HFF-Myc (cell line): ENCODE data around the gene OTX1.
A peak's percentile ranks its signal among the peaks of the same experiment; 100 is the strongest.

ENCODE experiments used
- DNase-seq: peaks from one replicate; pipeline ENCODE4 v3.0.0-alpha.2; 2011; ENCODE audit warnings: low read depth; ENCODE audit errors: extremely low read depth
- H3K4me3 ChIP-seq: replicated peaks from 2 replicates; pipeline ENCODE4 v1.5.1; 2011; ENCODE audit warnings: low read depth, mild to moderate bottlenecking, control low read depth, low read length
- TF ChIP-seq, protein P1 (sequence below): IDR thresholded peaks from 2 replicates; pipeline ENCODE4 v1.5.1; 2012; ENCODE audit warnings: mild to moderate bottlenecking, low read depth, low read length, control low read depth; ENCODE audit errors: missing control alignments

OTX1 gene

DNA sequence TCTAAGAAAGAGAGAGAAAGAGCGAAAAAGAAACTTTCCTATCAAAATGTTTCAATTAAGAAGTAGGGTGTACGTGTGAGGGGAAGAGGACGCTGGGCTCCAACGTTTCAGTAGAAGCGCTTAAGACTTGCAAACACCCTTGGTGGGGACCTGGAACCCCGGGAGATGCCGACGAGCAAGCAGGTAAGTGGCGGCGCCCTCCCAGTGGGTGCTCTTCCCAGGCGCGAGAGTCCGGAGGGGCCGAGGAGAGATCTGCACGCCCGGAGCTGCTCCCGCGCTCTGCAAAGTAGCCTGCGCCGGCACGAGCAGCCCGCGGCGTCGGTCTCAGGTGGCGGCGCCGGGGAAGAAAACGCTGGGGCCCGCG, 678 bp upstream of the OTX1 start:
- TF ChIP-seq, protein P1, sequence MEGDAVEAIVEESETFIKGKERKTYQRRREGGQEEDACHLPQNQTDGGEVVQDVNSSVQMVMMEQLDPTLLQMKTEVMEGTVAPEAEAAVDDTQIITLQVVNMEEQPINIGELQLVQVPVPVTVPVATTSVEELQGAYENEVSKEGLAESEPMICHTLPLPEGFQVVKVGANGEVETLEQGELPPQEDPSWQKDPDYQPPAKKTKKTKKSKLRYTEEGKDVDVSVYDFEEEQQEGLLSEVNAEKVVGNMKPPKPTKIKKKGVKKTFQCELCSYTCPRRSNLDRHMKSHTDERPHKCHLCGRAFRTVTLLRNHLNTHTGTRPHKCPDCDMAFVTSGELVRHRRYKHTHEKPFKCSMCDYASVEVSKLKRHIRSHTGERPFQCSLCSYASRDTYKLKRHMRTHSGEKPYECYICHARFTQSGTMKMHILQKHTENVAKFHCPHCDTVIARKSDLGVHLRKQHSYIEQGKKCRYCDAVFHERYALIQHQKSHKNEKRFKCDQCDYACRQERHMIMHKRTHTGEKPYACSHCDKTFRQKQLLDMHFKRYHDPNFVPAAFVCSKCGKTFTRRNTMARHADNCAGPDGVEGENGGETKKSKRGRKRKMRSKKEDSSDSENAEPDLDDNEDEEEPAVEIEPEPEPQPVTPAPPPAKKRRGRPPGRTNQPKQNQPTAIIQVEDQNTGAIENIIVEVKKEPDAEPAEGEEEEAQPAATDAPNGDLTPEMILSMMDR: no peak
- peak overlapping the region; percentile 48 for H3K4me3 ChIP-seq
- no peak for DNase-seq

DNA sequence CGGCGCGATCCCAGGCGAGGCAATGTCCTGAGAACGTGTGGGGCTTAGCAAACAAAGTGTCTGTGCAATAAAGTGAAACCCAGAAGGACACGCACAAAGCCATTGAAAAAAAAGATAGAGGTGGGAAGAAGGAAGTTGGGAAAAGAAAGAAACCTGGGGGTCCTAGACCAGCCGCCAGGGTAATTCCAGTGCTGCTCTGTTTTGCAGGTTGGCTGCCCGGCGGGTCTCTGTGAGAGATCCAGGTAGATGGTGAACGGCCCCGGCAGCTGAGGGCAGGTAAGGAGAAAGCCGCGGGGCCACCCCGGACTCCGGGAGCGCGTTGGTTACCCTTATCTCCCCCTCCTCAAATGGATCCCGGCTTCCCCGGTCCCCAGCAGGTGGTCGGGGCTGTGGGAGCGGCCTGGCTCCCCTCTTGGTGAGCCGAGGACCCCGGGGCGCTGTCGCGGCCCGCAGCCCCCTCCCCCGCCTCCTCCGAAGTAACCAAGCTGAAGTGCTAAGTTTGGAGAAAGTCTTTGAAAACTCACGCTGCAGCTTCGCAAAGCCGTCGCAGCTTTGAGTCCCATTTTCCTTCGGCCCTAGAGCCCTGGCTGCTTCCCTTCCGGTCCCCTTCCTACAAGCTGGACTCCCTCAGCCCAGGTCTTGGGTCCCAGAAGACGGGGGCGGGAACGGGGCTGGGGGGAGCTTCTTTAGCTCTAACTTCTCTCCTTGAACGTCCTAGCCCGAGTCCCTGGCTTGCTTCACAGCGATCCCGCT, 588 bp downstream of the OTX1 start:
- DNase-seq: no peak
- peak overlapping the region; percentile 48 for H3K4me3 ChIP-seq
- TF ChIP-seq, protein P1: no peak

DNA sequence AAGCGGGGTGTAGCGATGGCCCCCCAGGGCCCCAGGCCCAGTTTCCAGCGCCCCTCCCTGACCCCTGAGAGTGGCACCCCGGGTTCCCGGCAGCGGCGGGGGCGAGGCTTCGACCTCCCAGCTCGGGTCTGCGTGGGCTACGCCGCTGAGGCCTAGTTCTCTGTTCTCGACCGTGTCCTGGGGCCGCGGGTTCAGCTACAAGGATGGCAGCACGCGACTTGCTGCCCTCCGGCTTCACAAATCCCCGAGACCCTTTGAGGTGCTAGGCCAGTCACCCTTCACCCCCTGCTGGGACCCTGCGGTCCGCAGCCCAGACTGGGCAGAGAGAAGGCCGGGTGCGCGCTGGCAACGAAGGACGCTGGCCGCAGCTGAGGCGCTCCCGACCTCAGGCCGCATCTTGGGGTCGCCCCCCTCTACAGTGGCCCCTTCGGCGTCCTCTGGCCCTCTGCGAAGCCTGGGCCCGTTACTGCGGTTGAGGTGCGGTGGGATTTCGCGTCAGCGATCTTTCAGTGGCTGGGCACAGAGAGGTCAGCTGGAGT, 1.2 kb downstream of the OTX1 start:
- TF ChIP-seq, protein P1: no peak
- no peak overlapping the region for H3K4me3 ChIP-seq
- no peak for DNase-seq

DNA sequence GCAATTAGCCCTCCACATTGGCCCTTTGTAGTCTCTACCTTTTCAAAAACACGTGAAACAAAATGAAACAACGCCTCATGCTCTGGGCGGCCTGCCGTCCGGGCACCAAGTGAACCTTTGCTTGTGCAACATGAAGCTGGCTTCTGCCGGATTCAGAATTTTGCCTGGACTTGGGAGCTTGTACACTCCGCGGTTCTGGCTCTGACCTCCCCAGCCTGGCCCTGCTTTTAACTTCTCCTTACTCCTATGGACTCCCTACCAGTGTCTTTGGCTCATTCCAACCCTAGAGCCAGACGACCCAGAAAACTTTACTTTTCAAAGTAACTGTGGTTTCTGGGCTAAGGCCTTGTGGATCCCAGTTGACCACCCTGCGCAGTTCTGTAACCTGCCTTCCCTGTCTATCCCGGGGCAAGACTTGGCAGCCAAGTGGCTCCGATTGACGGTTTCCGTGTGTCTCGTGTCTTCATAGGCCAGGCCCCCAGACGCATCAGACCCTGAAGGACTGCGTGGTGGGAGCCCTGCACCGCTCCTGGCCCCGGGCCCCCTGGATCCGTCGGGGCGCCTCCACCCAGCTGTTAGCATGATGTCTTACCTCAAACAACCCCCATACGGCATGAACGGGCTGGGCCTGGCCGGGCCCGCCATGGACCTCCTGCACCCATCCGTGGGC, 1.9 kb downstream of the OTX1 start:
- no peak for DNase-seq
- no peak overlapping the region for H3K4me3 ChIP-seq
- TF ChIP-seq, protein P1: no peak

DNA sequence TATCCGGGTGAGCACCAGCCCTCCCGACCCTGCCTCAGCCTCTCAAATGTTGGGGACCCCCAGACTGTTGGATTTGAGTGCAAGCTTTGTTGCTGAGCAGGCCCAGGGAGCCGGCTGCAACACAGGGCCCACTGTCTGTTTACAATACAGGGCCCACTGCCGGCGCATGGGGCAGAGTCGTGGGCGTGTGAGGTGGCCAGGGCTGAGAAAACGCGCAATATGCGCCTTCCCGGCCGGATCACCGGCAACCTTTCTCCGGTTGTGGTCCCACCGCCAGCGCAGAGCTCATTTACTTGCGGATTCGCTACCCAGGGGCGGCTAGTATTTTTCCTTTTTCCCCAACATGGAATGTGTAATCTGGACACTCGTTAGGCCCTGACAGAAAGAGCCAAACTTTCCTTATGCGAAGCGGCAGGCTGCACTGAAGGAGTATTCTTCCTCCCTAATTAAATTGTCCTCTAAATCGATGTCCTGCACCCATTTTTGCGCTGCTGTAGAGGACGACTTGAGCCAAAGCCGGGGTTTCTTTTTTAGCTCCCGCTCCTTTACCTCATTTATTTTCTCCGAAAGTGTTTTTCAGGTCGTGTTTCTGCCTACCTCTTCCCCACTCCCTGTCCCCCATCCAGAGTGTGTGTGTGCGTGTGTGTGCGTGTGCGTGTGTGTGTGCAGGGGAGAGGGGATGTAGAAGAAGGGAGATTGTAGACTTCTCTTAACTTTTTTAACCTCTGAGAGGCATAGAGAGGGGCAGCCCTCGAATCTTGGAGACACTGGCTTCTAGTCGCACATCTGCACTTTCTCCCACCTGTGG, 2.7 kb downstream of the OTX1 start:
- H3K4me3 ChIP-seq: no peak overlapping the region
- TF ChIP-seq, protein P1: no peak
- no peak for DNase-seq

DNA sequence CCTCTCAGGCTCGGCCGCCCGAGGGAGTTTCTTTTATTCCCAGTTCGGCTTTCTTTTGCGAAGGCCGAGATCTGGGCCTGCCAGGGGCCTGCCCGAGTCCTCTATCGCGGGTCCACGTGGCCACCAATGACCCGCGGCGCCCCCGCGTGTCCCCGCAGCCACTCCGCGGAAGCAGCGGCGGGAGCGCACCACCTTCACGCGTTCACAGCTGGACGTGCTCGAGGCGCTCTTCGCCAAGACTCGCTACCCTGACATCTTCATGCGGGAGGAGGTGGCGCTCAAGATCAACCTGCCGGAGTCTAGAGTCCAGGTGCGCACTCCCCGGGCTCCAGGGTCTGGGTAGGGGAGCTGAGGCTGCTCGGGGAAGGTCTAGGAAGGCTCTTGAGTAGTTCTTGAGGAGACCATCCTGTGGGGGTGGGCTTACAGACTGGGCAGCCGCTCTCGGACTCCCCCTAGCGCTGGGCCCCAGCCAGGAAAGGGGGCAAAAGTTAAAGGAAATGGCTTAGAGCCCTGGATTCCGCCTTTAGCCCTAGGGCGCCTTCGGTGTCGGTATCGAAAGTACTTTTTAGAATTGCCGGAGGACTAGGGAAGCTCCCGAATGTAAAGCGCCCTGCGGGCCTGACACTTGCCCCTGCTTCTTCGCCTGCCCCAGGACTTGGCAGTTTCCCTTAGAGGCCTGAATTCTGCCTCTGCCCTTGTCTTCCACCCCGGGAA, 3.4 kb downstream of the OTX1 start:
- H3K4me3 ChIP-seq: no peak overlapping the region; the same call in 1 of the 2 replicates
- no peak for DNase-seq
- TF ChIP-seq, protein P1: peak; percentile 57
